SIG-M5 treated with dmso at 0.1 percent for 504 hours (cell line): Measurements from ENCODE around the gene TCF12.

Experiments used
- DNase-seq: peaks from one replicate; lab custom pipeline; 2025; ENCODE audit not compliant: unreplicated experiment; lab: John Stamatoyannopoulos, UW

Gene TCF12

GRCh38 chr15:57086857-57087427 lies 168.5 kb downstream of the TCF12 start:
- no peak for DNase-seq

DNA sequence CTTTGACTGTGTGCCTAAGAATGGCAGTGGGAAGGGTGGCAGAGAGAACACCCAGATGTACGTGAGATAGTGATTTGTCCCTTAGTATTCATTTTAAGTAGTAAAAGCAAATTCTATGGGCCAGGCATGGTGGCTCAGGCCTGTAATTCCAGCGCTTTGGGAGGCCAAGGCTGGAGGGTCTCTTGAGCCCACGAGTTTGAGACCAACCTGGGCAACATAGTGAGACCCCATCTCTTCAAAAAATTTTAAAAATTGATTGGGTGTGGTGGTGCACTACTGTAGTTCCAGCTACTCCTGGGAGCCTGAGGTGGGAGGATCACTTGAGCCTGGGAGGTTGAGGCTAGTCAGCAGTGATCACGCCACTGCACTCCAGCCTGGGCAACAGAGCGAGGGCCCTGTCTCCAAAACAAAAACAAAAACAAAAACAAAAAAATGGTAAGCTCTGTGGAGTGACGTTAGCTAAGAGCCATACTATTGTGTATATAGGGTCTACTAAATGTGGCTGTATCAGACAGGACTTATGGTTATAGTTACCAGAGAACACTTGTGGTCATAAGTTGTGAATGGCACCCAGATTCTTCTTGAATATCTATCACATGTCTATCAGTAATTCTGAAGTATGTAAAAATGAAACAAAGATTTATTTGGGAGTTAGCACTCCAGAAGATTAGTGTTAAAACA lies 171.5 kb downstream of the TCF12 start:
- DNase-seq: no peak

DNA sequence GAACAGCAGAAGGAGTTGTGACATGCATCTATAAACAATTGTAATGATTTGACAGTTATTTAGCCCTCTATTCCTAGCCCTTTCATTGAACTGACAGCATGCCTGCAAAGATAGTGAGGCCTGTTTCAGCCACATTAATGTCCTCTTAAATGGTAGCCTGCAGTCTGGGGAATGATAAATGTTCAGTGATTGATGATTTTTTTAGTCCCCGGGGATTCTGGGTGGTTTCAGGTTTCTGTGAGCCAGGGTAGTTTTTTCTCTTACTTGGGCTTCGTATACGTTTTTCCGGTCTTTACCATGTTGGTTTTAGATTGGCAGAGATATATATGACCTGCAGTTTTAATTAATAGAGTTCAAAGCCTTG lies 172.0 kb downstream of the TCF12 start:
- DNase-seq: no peak

GRCh38 chr15:57091636-57092035 lies 173.2 kb downstream of the TCF12 start:
- no peak for DNase-seq

- no peak for DNase-seq
Measured at GRCh38 chr15:57092252-57092651, 173.8 kb downstream of the TCF12 start.

DNA sequence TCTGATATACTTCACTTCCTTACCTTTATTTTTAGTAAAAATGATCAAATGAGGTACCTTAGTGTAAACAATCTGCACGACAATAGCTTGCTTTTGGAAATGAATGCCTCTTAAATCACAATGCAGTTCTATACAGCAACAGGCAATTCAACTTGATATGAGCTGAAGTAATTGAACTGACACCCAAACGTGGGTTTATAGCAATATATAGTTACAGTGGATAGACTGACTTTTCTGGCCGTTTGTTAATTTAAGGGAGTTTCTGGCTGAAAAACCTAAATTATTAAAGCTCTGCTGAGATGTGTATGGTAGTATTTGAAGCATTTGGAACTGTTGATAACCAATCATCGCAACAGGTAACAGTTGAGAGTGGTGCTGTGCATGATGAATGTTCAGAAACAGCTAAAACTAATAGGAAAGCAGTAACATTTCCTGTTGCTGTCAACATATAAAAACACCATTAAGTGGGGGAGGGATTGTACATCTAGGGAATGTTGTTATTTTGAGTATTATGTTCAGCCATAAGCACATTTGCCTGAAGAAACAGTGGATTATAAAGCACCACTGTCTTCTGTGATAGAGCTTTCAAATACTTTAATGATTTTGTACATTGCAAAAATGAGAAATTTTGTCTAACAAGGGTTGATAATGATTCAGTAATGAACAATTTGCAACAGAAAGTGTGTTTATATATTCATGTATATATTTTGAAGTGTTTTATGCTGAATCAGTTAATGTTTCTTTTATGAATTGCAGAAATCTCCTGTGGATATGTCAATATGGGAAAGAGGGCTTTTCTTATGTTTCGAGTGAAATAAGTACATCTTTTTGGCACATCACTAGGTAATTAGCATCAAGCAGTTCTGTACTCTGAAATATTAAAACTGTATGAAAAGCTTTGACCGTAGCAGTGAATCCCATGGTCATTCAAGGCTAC lies 176.1 kb downstream of the TCF12 start:
- DNase-seq: no peak

GRCh38 chr15:57095896-57096295 lies 177.5 kb downstream of the TCF12 start:
- DNase-seq: no peak

- no peak for DNase-seq
Measured at GRCh38 chr15:57097246-57097645, 178.8 kb downstream of the TCF12 start.

DNA sequence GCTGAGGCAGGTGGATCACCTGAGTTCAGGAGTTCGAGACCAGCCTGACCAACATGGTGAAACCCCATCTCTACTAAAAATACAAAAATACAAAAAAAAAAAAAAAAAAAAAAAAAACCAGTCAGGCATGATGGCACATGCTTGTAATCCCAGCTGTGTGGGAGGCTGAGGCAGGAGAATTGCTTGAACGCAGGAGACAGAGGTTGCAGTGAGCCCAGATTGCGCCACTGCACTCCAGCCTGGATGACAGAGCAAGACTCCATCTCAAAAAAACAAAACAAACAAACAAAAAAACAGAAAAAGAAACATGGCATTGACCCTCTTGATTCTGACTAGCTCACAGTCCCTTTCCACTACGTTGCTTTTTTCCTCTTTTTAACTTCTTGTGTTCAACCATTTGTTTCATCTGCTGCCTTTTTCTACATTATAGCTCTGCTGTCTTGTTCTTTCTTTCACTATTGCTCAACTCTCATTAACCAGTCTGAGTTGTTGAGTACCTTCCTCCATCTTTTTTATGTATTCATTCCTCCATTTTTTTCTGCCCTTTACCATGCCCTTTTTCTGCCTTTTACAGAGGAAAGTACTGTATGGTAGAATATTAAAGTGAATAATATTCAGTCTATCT lies 179.6 kb downstream of the TCF12 start:
- DNase-seq: peak; percentile 47

GRCh38 chr15:57098896-57099295 lies 180.5 kb downstream of the TCF12 start:
- DNase-seq: no peak

GRCh38 chr15:57100136-57100539 lies 181.7 kb downstream of the TCF12 start:
- DNase-seq: peak; percentile 53

DNA sequence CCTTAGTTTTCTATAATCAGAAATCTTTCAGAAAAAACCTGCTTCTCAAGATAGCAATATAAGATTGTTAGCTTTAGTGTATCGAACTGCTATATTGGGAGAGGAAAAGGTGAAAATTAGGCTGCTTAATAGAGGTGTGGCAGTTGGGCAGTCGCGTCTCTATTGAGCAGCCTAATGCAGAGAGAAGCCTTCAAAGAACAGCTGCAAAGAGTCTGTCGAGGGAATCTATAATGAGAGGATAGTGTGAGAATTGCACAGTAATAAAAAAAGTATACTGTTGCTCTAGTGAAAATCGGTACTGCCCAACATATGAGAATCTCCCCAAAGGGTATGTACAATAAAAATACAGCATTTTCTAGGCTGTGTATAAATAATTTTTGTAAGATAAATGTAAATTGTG lies 184.4 kb downstream of the TCF12 start:
- DNase-seq: no peak

DNA sequence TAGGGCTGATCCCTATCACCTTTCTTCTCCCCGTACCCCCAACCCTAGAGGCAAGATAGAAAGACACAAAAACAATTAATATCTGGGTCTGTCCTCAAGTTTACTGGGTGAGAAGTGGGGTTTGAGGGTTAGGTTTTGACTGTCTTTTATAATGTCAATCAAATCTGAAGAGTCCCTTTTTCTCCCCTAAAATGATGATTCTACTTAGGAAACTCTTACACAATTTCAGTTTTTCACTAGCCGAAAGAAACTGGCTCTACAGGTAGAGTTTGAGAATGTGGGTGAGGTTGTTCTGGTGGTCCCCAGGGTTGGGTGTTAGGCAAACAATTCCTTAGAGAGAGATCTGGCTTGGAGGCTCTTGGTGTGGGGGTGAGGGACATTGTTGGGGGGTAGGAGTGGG lies 189.9 kb downstream of the TCF12 start:
- DNase-seq: no peak

GRCh38 chr15:57109005-57109404 lies 190.6 kb downstream of the TCF12 start:
- DNase-seq: no peak

GRCh38 chr15:57111002-57111401 lies 192.6 kb downstream of the TCF12 start:
- DNase-seq: no peak

DNA sequence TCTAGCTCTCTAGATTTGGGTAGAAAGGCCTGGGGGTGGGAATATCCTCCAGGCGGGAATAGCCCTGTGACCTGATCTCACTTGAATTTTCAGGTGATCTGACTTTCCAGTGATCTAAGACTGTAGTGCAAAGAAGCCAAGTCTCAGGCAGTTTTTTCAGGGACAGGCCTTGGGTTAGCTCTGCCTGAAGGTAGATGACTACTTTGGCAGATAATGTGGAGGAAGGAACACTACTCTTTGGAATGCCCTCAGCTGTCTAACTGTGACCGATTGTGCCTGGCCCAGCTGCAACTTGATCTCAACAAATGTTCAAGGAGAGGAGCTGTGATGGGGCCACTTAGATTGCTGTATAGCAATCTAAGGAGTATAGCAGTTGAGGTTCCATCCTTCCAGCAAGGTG lies 193.7 kb downstream of the TCF12 start:
- no peak for DNase-seq

DNA sequence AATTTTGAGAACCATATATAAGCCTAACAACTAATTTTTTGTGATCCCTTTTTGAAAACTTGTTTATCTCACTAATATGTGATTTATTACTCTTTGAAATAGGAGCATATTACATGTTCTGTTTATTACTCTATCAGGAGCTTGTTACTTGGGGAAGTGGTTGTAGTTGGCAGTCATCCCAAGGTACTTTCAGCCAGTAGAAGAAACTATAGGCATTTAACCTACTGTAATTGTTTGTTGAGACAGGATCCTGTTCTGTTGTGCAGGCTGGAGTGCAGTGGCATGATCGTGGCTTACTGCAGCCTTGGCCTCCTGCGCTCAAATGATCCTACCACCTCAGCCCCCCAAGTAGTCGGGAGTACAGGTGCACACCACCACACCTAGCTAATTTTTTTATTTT lies 195.6 kb downstream of the TCF12 start:
- DNase-seq: no peak

DNA sequence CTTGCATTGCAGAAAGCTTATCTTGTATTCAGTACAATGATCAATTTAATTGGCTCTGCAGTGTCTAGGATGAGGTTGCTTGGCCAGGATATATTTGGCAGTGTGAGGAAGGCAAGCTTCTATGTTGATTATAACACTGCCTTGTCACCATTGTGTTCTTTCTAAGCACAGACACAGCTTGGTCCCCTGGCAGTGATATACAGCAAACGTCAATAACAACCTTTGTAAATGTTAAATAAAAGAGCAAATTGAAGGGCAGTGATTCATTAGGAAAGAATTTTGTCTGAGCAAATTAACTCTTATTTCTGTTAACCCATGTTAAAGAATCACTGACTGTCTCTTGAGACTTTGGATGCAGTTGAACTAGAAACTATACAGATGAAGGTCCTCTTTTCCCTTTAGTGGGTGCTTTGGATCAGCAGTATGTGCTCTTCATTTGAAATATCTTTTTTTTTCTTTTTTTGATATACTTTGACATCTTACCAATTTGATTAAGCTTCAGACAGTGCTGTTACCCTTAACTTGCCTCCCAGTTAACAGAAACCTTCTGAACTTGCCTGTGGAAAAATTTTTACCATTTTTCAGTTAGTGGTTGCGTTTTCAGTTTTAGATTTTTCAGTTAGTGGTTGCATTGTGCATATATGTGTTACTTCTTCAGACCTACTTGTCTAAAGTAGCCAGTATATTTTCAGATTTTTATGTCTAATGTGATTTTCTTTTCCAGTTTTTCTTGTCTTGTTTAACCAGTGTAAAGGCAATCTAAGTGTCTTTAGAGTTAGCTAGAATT lies 199.8 kb downstream of the TCF12 start:
- DNase-seq: no peak

DNA sequence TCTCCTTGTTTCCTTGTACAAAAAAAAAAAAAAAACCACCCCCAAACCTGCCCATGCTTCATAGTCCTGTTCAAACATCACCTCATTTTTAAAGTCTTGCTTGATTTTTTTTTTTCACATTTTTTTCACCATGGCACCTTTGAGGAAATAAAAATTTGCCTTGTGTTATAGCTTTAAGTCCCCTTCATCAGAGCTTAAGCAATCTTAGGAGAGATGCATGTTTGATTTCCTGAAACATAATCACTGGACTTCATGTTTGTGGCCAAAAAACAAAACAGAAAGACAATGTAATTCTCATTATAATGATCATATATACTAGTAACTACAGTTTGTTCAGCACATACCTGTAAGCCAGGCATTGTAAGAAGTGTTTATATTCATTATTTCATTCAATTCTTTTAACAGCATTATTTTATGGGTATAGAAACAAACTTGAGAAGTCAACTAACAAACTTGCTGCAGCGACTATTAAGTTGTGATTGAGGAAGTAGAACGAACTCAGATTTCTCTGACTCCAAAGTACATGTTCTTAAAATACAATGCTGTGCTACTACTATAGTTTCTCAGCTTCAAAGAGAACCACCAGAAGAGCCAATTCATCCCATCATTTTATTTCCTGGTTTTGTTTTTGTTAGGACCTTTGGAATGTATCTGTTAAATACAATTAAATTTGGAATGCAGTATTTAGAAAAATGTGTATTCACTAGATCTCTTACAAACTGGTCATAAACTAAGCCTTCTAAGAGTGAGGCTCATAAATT lies 203.8 kb downstream of the TCF12 start:
- no peak for DNase-seq

GRCh38 chr15:57124036-57124435 lies 205.6 kb downstream of the TCF12 start:
- DNase-seq: no peak
